Activated T-cell treated with anti-CD3 and anti-CD28 coated beads for 24 hours (primary cell): ENCODE measurements around the gene SLC17A5.
"Not testable (repeated sequence)": the region's sequence is repeated elsewhere in the genome, so short reads cannot be mapped to it uniquely, and the experiment has no call there.

ENCODE experiments used
- DNase-seq: peaks from one replicate; pipeline ENCODE4 v3.0.0-alpha.2; 2020; ENCODE audit warnings: low read depth

SLC17A5 gene

DNA sequence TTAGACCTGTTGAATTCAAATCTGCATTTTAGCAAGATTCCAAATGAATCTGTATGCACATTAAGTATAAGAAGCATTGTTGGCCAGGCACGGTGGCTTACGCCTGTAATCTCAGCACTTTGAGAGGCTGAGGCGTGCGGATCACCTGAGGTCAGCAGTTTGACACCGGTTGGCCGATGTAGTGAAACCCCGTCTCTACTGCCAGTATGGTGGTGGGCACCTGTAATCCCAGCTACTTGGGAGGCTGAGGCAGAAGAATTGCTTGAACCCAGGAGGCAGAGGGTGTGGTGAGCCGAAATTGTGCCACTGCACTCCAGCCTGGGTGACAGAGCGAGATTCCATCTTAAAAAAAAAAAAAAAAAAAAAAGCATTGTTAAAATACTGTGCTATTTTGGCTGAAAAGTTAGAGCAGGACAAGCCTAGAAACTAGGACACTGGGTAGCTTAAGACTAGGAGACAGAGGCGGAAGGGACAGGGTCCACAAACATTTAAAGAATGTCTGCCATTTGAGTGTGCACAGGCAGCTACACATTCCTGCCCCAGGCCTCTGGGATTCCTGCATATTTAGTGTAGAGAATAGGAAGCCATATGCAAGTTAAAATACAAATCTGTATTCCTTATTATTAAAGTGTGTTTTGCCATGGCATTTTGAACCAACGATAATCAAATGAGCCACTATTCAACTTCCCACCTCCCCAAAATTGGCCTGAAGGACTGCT, 87.9 kb downstream of the SLC17A5 start:
- DNase-seq, result no peak

DNA sequence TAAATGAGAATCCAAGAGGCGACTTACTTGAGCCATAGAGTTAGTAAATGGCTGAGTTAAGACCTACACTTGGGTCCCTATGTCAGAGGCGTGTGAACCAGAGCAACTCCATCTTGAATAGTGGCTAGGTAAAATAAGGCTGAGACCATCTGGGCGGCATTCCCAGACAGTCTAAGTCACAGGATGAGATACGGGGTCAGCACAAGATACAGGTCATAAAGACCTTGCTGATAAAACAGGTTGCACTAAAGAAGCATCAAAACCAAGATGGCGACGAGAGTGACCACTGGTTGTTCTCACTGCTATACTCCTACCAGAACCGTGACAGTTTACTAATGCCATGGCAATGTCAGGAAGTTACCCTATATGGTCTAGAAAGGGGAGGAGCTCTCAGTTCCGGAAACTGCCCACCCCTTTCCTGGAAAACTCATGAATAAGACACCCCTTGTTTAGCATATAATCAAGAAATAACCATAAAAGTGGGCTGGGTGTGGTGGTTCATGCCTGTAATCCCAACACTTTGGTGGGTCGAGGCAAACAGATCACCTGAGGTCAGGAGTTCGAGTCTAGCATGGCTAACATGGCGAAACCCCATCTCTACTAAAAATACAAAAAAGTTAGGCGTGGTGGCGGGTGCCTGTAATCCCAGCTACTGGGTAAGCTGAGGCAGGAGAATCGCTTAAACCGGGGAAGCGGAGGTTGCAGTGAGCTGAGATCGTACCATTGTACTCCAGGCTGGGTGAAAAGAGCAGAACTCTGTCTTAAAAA, 89.0 kb downstream of the SLC17A5 start:
- no peak for DNase-seq

DNA sequence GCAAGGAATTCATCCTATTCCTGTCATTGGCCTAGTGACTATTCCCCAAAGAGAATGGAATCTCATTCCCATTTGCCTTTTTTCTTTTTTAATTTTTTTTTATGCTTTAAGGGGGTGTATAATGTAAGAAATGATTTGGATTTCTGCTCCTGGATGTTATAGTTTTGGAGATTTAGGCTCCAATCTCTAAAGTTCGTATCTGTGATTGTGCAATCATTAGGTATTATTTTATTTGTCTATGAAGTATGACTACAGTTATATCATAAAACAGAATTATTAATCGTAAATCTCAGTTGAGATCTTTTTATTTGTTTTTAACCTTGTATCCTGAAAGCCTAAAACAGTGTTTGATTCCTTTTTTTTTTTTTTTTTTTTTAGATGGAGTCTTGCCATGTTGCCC, 91.2 kb downstream of the SLC17A5 start:
- DNase-seq, result no peak

DNA sequence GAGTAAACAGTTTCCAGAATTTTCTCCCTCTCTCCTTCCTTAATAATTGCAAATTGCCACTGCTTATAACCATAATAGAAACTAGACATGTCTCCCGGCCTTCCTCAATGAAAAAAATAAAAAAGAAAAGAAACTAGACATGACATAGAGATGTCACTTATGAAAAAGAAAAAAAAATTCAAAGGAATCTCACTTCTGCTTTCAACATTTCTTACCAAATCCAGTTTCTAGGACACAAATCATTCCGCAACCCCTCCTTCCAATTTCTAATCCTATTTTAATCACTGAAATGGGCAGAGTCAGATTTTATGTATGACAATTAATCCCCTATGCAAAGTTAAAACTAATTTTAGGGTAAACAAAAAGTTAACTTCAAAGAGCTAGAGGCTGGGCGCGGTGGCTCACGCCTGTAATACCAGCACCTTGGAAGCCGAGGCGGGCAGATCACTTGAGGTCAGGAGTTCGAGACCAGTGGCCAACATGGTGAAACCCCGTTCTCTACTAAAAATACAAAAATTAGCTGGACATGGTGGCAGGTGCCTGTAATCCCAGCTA, 92.9 kb downstream of the SLC17A5 start:
- no peak for DNase-seq

DNA sequence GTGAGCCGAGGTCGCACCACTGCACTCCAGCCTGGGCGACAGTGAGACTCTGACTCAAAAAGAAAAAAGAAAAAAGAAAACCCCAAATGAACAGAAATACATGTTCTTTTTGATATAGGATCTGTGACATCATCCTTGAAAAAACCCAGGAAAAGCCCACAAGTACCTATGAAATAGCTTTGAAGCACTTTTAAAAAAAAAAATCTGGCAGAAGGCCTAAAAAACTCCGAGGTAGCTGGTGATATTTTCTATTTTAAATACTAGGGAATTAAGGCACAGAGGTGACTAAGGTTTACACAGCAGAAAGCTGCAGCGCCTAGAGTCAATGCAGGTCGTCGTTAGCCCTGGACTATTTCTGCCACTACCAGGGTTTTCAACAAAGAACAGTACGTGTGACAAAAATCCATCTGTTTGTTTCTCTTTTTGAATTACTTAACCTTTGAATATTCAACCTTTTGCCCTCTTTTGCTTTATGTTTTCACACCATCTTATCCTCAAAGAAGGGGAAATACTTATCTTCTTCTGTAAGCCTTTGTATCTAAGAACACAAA, 93.5 kb downstream of the SLC17A5 start:
- DNase-seq, result no peak

DNA sequence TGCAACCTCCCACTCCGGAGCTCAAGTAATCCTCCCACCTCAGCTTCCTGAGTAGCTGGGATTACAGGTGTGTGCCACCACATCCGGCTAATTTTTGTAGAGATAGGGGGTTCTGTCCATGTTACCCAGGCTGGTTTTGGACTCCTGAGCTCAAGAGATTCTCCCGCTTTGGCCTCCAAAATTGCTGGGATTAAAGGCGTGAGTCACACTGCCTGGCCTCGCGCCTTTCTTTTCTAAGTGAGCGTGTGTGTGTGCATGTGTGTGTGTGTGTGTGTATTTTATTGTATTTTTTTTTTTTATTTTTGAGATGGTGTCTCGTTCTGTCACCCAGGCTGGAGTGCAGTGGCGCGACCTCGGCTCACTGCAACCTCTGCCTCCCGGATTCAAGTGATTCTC, 94.4 kb downstream of the SLC17A5 start:
- not testable (repeated sequence) for DNase-seq

DNA sequence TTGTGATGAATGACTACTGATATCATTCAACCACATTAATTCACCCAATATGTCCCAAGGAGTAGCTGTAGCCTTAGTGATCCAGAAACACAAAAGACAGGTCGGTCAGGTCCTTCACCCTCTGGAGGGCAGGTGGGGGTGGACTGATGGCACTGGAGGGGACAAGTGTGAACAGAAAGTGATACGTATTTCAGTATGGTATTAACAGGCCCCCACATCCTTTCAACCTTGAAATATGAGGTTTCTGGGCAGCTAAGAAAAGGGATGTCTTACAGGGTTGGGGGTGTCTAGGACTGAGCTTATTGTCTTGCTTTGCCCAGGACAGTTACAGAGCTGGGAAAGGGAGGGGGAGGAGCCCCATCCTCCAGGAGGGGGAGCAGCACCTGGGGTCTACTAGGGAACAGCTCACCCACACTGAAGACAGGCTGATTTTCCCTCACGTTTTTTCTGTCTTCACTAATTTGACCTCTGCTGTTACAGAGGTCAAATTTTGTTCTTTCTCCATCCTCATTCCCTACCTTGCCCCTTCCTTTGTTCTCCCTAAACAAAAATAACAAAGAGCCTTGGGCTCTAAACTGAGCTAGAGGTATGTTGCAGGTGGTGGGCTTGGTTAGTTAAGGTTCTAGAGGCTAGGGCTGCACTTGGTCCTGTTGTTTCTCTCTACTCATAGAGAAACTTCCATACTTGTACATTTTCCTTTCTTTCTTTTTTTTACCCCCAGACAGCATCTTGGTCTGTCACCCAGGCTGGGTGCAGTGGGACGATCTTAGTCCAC, 95.0 kb downstream of the SLC17A5 start:
- DNase-seq, result no peak

DNA sequence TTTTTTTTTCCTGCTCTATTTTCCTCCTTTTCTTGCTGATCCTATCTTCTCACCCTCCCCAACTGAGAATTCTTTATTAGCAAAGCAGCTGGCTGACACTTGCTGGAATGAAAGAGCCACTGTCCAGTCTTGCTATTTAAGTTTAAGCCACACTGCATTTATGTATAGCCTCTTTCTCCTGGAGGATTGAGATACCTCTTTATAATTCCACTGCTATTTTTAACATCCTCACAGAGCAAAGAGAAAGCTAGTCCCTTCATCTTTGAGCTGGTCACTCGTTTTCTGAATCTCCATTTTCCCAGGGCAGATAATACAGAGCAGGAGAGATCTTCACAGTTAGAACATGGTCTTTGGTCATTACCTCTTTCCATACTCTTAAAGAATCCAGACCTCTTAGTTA, 97.0 kb downstream of the SLC17A5 start:
- DNase-seq, result no peak

DNA sequence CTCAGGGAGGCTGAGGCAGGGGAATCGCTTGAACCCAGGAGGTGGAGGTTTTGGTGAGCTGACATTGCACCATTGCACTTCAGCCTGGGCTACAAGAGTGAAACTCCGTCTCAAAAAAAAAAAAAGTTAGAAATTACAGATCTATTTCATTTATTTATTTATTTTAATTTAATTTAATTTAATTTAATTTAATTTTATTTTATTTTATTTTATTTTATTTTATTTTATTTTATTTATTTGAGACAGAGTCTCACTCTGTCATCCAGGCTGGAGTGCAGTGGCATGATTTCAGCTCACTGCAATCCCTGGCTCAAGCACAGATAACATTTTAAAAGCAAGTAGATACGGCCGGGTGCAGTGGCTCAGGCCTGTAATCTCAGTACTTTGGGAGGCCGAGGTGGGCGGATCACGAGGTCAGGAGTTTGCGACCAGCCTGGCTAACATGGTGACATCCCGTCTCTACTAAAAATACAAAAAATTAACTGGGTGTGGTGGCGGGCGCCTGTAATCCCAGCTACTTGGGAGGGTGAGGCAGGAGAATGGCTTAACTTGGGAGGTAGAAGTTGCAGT, 98.3 kb downstream of the SLC17A5 start:
- not testable (repeated sequence) for DNase-seq

DNA sequence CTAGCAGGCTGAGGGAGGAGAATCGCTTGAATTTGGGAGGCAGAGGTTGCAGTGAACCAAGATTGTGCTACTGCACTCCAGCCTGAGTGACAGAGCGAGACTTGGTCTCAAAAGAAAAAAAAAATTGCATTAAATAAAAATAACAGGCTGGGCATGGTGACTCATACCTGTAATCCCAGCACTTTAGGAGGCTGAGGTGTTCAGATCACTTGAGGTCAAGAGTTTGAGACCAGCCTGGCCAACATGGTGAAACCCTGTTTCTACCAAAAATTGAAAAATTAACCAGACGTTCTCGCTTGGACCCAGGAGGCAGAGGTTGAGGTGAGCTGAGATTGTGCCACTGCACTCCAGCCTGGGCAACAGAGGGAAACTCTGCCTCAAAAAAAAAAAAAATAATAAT, 102.7 kb downstream of the SLC17A5 start:
- DNase-seq, result not testable (repeated sequence)

DNA sequence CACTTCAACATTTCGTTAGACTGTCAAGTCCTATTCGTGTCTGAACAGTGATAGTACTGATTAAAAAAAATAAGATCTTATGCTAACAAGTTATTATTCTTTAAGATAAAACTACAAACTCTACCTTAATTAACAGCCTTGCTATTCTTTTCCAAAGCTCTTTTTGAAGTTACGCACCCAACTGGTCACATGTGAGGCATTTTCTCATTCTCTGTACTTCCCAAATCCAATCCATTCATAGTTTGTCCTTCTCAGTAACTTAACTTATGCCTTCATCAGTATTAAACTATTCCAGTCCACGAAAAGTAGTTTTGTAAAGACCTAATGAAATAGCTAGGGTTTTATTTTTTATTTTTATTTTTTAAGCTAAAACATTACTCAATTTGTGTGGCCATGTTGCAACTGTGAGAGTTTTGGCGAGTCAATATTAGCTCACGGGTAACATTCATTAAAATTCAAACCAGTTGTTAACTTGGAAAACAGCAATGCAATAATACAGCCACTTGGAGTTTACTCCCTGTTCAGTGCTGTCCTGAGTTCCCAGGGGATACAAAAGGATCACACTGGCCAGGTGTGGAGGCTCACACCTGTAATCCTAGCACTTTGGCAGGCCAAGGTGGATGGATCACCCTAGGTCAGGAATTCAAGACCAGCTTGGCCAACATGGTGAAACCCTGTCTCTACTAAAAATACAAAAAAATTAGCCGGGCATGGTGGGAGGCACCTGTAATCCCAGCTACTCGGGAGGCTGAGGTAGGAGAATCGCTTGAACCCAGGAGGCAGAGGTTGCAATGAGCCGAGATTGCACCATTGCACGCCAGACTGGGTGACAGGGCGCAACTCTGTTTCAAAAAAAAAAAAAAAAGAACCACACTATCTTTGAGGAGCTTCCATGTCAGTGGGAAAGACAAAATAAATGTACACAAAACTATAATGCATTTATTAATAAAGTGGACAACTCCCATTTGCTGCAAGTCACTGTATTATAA, 105.0 kb downstream of the SLC17A5 start:
- DNase-seq, result no peak

DNA sequence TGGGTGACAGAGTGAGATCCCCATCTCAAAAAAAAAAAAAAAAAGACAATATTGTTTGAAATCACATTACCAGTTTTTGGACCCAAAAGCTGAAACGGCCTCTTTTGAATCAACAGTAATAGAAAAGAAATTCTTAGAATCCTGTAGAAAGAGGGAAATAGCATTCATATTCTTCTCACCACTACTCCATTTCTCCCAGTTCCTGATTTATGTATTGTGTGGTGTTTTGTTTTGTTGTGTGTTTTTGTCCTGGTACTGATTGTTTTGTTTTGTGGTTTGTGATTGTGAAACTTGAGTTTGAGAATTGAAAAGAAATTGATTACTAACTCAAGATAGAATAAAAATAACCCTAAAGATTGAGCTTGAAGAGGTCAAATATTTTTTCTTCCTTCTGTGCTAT, 106.8 kb downstream of the SLC17A5 start:
- no peak for DNase-seq
